ENCODE measurements around the gene FAM237B.

FAM237B gene

GRCh38 chr7:90290244-90291113 lies 30.6 kb downstream of the FAM237B start:
- H3K36me3 ChIP-seq (ENCODE audit: control insufficient read depth in 1 of 2, insufficient read depth in 2 of 2, low read length in 2 of 2): peaks cover 3 to 15% of the 10 kb centered on the region in 2 donors
- H3K27ac ChIP-seq (ENCODE audit: low read length): no peak overlapping the region
- H3K4me1 ChIP-seq (ENCODE audit: control insufficient read depth in 1 of 2, insufficient read depth in 2 of 2, low read length in 2 of 2): no peaks in the 10 kb centered on the region
- no peaks in the 10 kb centered on the region for H3K27me3 ChIP-seq (ENCODE audit: low read depth, low read length)
- H3K9me3 ChIP-seq (ENCODE audit: control insufficient read depth in 1 of 2, low read length in 2 of 2): no peaks in the 10 kb centered on the region
- H3K4me3 ChIP-seq (ENCODE audit: low read depth in 1 of 2, low read length in 2 of 2): no peak overlapping the region

- H3K4me3 ChIP-seq (ENCODE audit: low read depth in 1 of 2, low read length in 2 of 2): no peak overlapping the region
- no peaks in the 10 kb centered on the region for H3K27me3 ChIP-seq (ENCODE audit: low read depth, low read length)
- no peaks in the 10 kb centered on the region for H3K9me3 ChIP-seq (ENCODE audit: control insufficient read depth in 1 of 2, low read length in 2 of 2)
- peaks cover 3 to 17% of the 10 kb centered on the region in 2 donors for H3K36me3 ChIP-seq (ENCODE audit: control insufficient read depth in 1 of 2, insufficient read depth in 2 of 2, low read length in 2 of 2)
- H3K4me1 ChIP-seq (ENCODE audit: control insufficient read depth in 1 of 2, insufficient read depth in 2 of 2, low read length in 2 of 2): no peaks in the 10 kb centered on the region
- no peak overlapping the region for H3K27ac ChIP-seq (ENCODE audit: low read length)
Observed at GRCh38 chr7:90288154-90288553, 33.0 kb downstream of the FAM237B start.

- H3K27me3 ChIP-seq (ENCODE audit: low read depth, low read length): no peaks in the 10 kb centered on the region
- H3K36me3 ChIP-seq (ENCODE audit: control insufficient read depth in 1 of 2, insufficient read depth in 2 of 2, low read length in 2 of 2): peaks cover 0 to 3% of the 10 kb centered on the region in 2 donors
- no peak overlapping the region for H3K4me3 ChIP-seq (ENCODE audit: low read depth in 1 of 2, low read length in 2 of 2)
- H3K9me3 ChIP-seq (ENCODE audit: control insufficient read depth in 1 of 2, low read length in 2 of 2): no peaks in the 10 kb centered on the region
- H3K4me1 ChIP-seq (ENCODE audit: control insufficient read depth in 1 of 2, insufficient read depth in 2 of 2, low read length in 2 of 2): peaks cover 0 to 6% of the 10 kb centered on the region in 2 donors
- H3K27ac ChIP-seq (ENCODE audit: low read length): no peak overlapping the region
Observed at GRCh38 chr7:90276033-90276728, 44.9 kb downstream of the FAM237B start.

- no peak overlapping the region for H3K27ac ChIP-seq (ENCODE audit: low read length)
Observed at GRCh38 chr7:90274161-90274560, 46.9 kb downstream of the FAM237B start.

GRCh38 chr7:90272242-90272641 lies 48.9 kb downstream of the FAM237B start:
- H3K4me1 ChIP-seq (ENCODE audit: control insufficient read depth in 1 of 2, insufficient read depth in 2 of 2, low read length in 2 of 2): peaks cover 0 to 6% of the 10 kb centered on the region in 2 donors

More at GRCh38 chr7:90274161-90274560, 46.9 kb downstream of the FAM237B start:
- Histone ChIP-seq H3K4me3 (ENCODE audit: low read depth in 1 of 2, low read length in 2 of 2) (no peak overlapping the region), H3K36me3 (ENCODE audit: control insufficient read depth in 1 of 2, insufficient read depth in 2 of 2, low read length in 2 of 2) (no peaks in the 10 kb centered on the region), H3K9me3 (ENCODE audit: control insufficient read depth in 1 of 2, low read length in 2 of 2) (no peaks in the 10 kb centered on the region), H3K4me1 (ENCODE audit: control insufficient read depth in 1 of 2, insufficient read depth in 2 of 2, low read length in 2 of 2) (peaks cover 0 to 6% of the 10 kb centered on the region in 2 donors), H3K27me3 (ENCODE audit: low read depth, low read length) (no peaks in the 10 kb centered on the region)

GRCh38 chr7:90271753-90272152 lies 49.4 kb downstream of the FAM237B start:
- no peaks in the 10 kb centered on the region for H3K9me3 ChIP-seq (ENCODE audit: control insufficient read depth in 1 of 2, low read length in 2 of 2)
- no peaks in the 10 kb centered on the region for H3K36me3 ChIP-seq (ENCODE audit: control insufficient read depth in 1 of 2, insufficient read depth in 2 of 2, low read length in 2 of 2)
- no peaks in the 10 kb centered on the region for H3K27me3 ChIP-seq (ENCODE audit: low read depth, low read length)
- H3K4me3 ChIP-seq (ENCODE audit: low read depth in 1 of 2, low read length in 2 of 2): no peak overlapping the region
- peaks cover 0 to 6% of the 10 kb centered on the region in 2 donors for H3K4me1 ChIP-seq (ENCODE audit: control insufficient read depth in 1 of 2, insufficient read depth in 2 of 2, low read length in 2 of 2)
- H3K27ac ChIP-seq (ENCODE audit: low read length): no peak overlapping the region

More at GRCh38 chr7:90272242-90272641, 48.9 kb downstream of the FAM237B start:
- no peaks in the 10 kb centered on the region for H3K36me3 ChIP-seq (ENCODE audit: control insufficient read depth in 1 of 2, insufficient read depth in 2 of 2, low read length in 2 of 2)
- no peak overlapping the region for H3K4me3 ChIP-seq (ENCODE audit: low read depth in 1 of 2, low read length in 2 of 2)
- H3K27me3 ChIP-seq (ENCODE audit: low read depth, low read length): no peaks in the 10 kb centered on the region
- no peaks in the 10 kb centered on the region for H3K9me3 ChIP-seq (ENCODE audit: control insufficient read depth in 1 of 2, low read length in 2 of 2)
- H3K27ac ChIP-seq (ENCODE audit: low read length): no peak overlapping the region

GRCh38 chr7:90270431-90271178 lies 50.5 kb downstream of the FAM237B start:
- no peak overlapping the region for H3K4me3 ChIP-seq (ENCODE audit: low read depth in 1 of 2, low read length in 2 of 2)
- H3K9me3 ChIP-seq (ENCODE audit: control insufficient read depth in 1 of 2, low read length in 2 of 2): no peaks in the 10 kb centered on the region
- H3K27me3 ChIP-seq (ENCODE audit: low read depth, low read length): no peaks in the 10 kb centered on the region
- H3K36me3 ChIP-seq (ENCODE audit: control insufficient read depth in 1 of 2, insufficient read depth in 2 of 2, low read length in 2 of 2): no peaks in the 10 kb centered on the region
- no peaks in the 10 kb centered on the region for H3K4me1 ChIP-seq (ENCODE audit: control insufficient read depth in 1 of 2, insufficient read depth in 2 of 2, low read length in 2 of 2)
- no peak overlapping the region for H3K27ac ChIP-seq (ENCODE audit: low read length)

GRCh38 chr7:90269163-90269562 lies 51.9 kb downstream of the FAM237B start:
- no peaks in the 10 kb centered on the region for H3K27me3 ChIP-seq (ENCODE audit: low read depth, low read length)
- no peaks in the 10 kb centered on the region for H3K9me3 ChIP-seq (ENCODE audit: control insufficient read depth in 1 of 2, low read length in 2 of 2)
- no peak overlapping the region for H3K4me3 ChIP-seq (ENCODE audit: low read depth in 1 of 2, low read length in 2 of 2)
- H3K36me3 ChIP-seq (ENCODE audit: control insufficient read depth in 1 of 2, insufficient read depth in 2 of 2, low read length in 2 of 2): no peaks in the 10 kb centered on the region
- H3K27ac ChIP-seq (ENCODE audit: low read length): no peak overlapping the region
- no peaks in the 10 kb centered on the region for H3K4me1 ChIP-seq (ENCODE audit: control insufficient read depth in 1 of 2, insufficient read depth in 2 of 2, low read length in 2 of 2)

- no peaks in the 10 kb centered on the region for H3K36me3 ChIP-seq (ENCODE audit: control insufficient read depth in 1 of 2, insufficient read depth in 2 of 2, low read length in 2 of 2)
- no peaks in the 10 kb centered on the region for H3K27me3 ChIP-seq (ENCODE audit: low read depth, low read length)
- no peaks in the 10 kb centered on the region for H3K4me1 ChIP-seq (ENCODE audit: control insufficient read depth in 1 of 2, insufficient read depth in 2 of 2, low read length in 2 of 2)
- H3K9me3 ChIP-seq (ENCODE audit: control insufficient read depth in 1 of 2, low read length in 2 of 2): no peaks in the 10 kb centered on the region
- peak overlapping the region; percentile 35 for H3K27ac ChIP-seq (ENCODE audit: low read length)
- no peak overlapping the region for H3K4me3 ChIP-seq (ENCODE audit: low read depth in 1 of 2, low read length in 2 of 2)
Observed at GRCh38 chr7:90267263-90267858, 53.7 kb downstream of the FAM237B start.

- Histone ChIP-seq H3K4me3 (ENCODE audit: low read depth in 1 of 2, low read length in 2 of 2) (no peak overlapping the region), H3K36me3 (ENCODE audit: control insufficient read depth in 1 of 2, insufficient read depth in 2 of 2, low read length in 2 of 2) (no peaks in the 10 kb centered on the region), H3K27me3 (ENCODE audit: low read depth, low read length) (no peaks in the 10 kb centered on the region), H3K9me3 (ENCODE audit: control insufficient read depth in 1 of 2, low read length in 2 of 2) (no peaks in the 10 kb centered on the region), H3K4me1 (ENCODE audit: control insufficient read depth in 1 of 2, insufficient read depth in 2 of 2, low read length in 2 of 2) (no peaks in the 10 kb centered on the region), H3K27ac (ENCODE audit: low read length) (no peak overlapping the region)
Observed at GRCh38 chr7:90266808-90267207, 54.3 kb downstream of the FAM237B start.
